Ovary (tissue), 9 donors: Measurements from ENCODE around the gene CCR9. TPM values are rescaled to one million over a fixed set of nuclear protein-coding genes. Genes with fewer than 3 reads are reported as not detected.

Experiments
- DNase-seq, 5 donors: peaks; one replicate each; pipeline ENCODE4 v3.0.0-alpha.2; 2019 to 2020
- H3K27ac ChIP-seq, 2 donors: fragments of 200-600 bp; one replicate each; pipeline versions ENCODE4 v1.5.1 to v1.8.0; 2019 to 2022
- H3K27me3 ChIP-seq: fragments of 200-600 bp; one replicate; pipeline ENCODE4 v1.8.0; 2022
- H3K36me3 ChIP-seq: fragments of 200-600 bp; sonication (generic); one replicate; pipeline ENCODE4 v1.5.1; 2019
- H3K4me1 ChIP-seq: one replicate; pipeline ENCODE4 v1.8.1; 2013; ENCODE audit warnings: mild to moderate bottlenecking, moderate library complexity; ENCODE audit not compliant: insufficient read depth
- H3K4me3 ChIP-seq: fragments of 200-600 bp; sonication (generic); one replicate; pipeline ENCODE4 v1.5.1; 2017
- H3K9me3 ChIP-seq, 2 donors: fragments of 200-600 bp in 1 of 2; sonication (generic) in 1 of 2; one replicate each; pipeline versions ENCODE4 v1.5.1 to v1.8.1; 2013 to 2019; ENCODE audit warnings: mild to moderate bottlenecking in 1 of 2, moderate library complexity in 1 of 2
- EP300 ChIP-seq: sonication (generic); formaldehyde crosslinking; IDR thresholded peaks from one replicate; pipeline ENCODE4 v1.6.1; 2017; ENCODE audit warnings: antibody characterized with exemption
- POLR2A ChIP-seq: fragments of 450-650 bp; IDR thresholded peaks from one replicate; pipeline ENCODE4 v1.6.1; 2017; ENCODE audit warnings: antibody characterized with exemption, mild to moderate bottlenecking, moderate library complexity
- WGBS, 3 donors: extraction: QIAGEN DNeasy Blood & Tissue Kit in 1 of 3; methylation state at CpG; one replicate each; pipeline versions ENCODE4 v1.1.5 to v1.1.7; 2013 to 2017; 5-methylcytosine and 5-hydroxymethylcytosine counted together
- intact Hi-C, 4 donors: fragments of 100-400 bp; cut with DNase I; formaldehyde crosslinking; loops; one replicate each; pipeline versions ENCODE4 v1.11.0 to v1.15.1; 2022 to 2023
- polyA plus RNA-seq, 2 donors: library from polyadenylated mRNA; stranded (reverse); fragments of 200-250 nt in 1 of 2; fragments of 350-450 nt in 1 of 2; fragmentation: Illumina TruSeq in 1 of 2; extraction: RNeasy Lipid Tissue Mini Kit (QIAGEN cat#74804) in 1 of 2; gene quantifications; one replicate each; pipeline ENCODE4 v1.2.3, GENCODE V29; 2013 to 2014
- total RNA-seq, 7 donors: library from RNA; depleted of rRNA in 2 of 7; stranded (reverse); fragments of >200 nt in 2 of 7; fragmentation: NEBNext Ultra II Directional in 3 of 7; extraction: Animal tissue kit (Norgen Biotek cat#: 25700) in 3 of 7; gene quantifications; one replicate each; pipeline versions ENCODE4 v1.1.0 to v1.2.4, GENCODE V29; 2016 to 2023
- TF ChIP-seq, protein P1 (sequence below), 3 donors: fragments of 450-650 bp in 2 of 3; fragments of 200-600 bp in 1 of 3; IDR thresholded peaks; one replicate each; pipeline versions ENCODE4 v1.5.1 to v1.8.0; 2016 to 2022; ENCODE audit warnings: antibody characterized with exemption in 3 of 3, mild to moderate bottlenecking in 1 of 3
- donor health status: DM: no; HTN: no; CAD: no; lungs with moderate emphysema.
- donor health status: DM: no; HTN: no; CAD: no.
- donor health status: Bipolar disorder and iron deficiency.
- donor health status: DM: yes; HTN: yes; CAD: no.
- donor health status: DM: no; HTN: no; CAD: no.
- donor health status: DM: yes; HTN: yes; CAD: no.

The CCR9 gene
- total and polyA plus RNA-seq, 9 donors, result 0.05 to 0.24 (median 0.09) TPM; not detected in 5

DNA sequence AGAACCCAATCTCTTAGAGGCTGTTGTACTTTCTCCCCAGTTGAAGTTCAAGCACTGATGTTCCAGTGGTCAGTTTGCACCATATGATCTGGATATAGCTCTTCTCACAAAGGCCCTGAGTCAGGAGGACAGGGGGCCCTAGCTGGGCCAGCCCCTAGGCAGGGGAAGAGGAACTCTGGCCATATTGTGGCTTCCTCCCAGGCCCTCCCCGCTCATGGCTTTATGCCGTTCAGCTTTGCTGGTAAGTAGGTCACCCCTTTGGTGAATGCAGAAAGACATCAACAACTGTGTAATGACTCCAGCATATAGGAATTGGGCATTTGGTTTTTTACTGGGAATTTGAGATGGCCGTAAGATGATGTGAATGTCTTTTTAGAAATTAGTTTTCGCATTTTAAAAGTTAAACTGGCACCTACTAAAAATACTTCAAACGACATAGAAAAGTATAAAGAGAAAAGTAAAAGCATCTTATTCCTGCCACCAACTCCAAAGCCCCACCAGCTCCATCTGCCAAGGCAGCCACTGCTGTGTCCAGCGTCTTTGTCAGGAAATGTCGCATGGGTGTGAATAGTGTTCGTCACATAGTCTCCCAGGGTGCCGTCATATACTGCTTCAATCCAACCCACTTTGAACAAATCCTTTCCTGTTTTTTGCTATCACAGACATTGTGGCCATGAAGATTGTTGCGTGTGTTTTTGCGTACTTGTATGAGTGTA lies 25.3 kb downstream of the CCR9 start:
- no peaks in the 10 kb centered on the region for H3K4me1 ChIP-seq
- TF ChIP-seq EP300, result no peak
- TF ChIP-seq POLR2A, result no peak
- TF ChIP-seq, protein P1, sequence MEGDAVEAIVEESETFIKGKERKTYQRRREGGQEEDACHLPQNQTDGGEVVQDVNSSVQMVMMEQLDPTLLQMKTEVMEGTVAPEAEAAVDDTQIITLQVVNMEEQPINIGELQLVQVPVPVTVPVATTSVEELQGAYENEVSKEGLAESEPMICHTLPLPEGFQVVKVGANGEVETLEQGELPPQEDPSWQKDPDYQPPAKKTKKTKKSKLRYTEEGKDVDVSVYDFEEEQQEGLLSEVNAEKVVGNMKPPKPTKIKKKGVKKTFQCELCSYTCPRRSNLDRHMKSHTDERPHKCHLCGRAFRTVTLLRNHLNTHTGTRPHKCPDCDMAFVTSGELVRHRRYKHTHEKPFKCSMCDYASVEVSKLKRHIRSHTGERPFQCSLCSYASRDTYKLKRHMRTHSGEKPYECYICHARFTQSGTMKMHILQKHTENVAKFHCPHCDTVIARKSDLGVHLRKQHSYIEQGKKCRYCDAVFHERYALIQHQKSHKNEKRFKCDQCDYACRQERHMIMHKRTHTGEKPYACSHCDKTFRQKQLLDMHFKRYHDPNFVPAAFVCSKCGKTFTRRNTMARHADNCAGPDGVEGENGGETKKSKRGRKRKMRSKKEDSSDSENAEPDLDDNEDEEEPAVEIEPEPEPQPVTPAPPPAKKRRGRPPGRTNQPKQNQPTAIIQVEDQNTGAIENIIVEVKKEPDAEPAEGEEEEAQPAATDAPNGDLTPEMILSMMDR (IDR thresholded peaks at IDR 0.05), result no peak
- H3K4me3 ChIP-seq, result no peak overlapping the region
- H3K27me3 ChIP-seq, result no peaks in the 10 kb centered on the region
- H3K36me3 ChIP-seq, result no peaks in the 10 kb centered on the region
- no peak overlapping the region for H3K27ac ChIP-seq
- WGBS, 3 donors, result 91 to 93% (median 93%) methylated on average over 11 of the region's 11 CpGs
- H3K9me3 ChIP-seq, result no peaks in the 10 kb centered on the region
- intact Hi-C loops, result no loop called here
- DNase-seq, result no peak

DNA sequence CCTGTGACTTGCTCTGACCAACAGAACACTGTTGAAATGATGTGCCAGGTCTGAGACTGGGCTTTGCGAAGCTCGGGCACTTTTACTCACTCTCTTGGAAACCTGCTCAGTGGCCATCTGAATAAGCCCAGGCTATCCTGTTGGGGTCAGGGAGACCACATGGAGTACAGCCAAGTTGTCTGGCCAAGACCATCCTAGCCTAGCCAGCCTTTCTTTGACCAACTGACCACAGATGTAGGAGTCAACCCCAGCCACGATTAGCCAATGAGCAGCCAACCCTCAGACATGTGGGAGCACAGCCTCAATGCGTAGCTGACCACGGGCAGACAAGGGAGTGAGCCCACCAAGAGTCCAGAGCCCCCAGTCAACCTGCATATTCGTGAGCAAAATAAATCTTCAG lies 26.1 kb downstream of the CCR9 start:
- Histone ChIP-seq H3K27ac (no peak overlapping the region), H3K4me3 (no peak overlapping the region), H3K27me3 (no peaks in the 10 kb centered on the region), H3K36me3 (no peaks in the 10 kb centered on the region), H3K9me3 (no peaks in the 10 kb centered on the region), H3K4me1 (no peaks in the 10 kb centered on the region)
- 82 to 86% (median 83%) methylated on average over 6 of the region's 6 CpGs for WGBS, 3 donors
- no peak for DNase-seq
- TF ChIP-seq POLR2A, result no peak
- TF ChIP-seq EP300, result no peak
- TF ChIP-seq, protein P1 (IDR thresholded peaks at IDR 0.05), result no peak
- intact Hi-C loops, result no loop called here

DNA sequence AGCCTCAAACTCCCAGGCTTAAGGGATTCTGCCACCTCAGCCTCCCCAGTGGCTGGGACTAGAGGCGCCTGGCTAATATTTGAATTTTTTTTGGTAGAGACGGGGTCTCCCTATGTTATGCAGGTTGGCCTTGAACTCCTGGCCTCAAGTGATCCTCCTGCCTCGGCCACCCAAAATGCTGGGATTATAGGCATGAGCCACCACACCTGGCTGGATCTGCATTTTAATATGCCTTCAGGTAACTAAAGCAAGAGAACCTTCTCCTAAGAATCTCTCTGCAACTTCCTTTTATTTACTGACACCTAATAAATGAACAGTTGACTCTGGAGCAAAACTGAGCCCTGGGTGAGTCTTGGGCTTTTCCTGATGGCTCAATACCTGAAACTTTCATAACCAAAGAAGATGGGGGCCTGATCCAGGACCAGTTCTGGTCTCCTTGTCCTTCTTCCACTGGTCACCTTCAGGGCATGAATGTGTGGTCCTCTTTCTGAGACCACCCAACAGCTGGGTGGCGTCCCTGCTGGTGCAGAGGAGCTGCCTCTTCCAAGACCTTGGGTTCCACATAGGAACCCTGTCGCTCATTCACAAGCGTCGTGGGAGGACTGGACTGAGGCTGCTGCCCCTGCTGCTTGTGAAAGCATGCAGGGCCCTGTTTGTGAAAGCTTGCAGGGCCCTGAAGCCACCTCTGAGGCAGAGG lies 28.2 kb downstream of the CCR9 start:
- intact Hi-C loops, result no loop called here
- WGBS, 3 donors, result 76 to 90% (median 81%) methylated on average over 7 of the region's 7 CpGs

DNA sequence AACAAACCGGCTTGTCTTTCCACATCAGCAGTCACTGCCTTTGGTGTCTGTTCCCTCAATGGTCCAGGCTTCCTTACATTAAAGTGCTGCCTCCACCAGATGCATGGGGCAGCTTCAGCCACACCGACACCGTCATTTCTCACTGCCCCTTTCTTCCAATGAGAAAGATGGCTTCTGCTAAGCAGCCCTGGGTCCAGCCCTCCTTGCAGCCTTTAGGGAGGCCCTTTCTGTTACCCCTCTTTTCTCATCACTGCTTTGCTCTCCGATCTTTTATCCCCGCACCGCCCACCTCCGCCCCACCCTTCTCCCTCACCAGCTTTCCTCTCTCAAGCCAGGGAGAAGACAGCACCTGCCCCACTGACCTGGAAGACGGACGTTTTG lies 28.7 kb downstream of the CCR9 start:
- intact Hi-C loops, result no loop called here

More for the DNA sequence above, 28.2 kb downstream of the CCR9 start:
- no peaks in the 10 kb centered on the region for H3K4me1 ChIP-seq
- no peak overlapping the region for H3K4me3 ChIP-seq
- H3K27me3 ChIP-seq, result no peaks in the 10 kb centered on the region
- no peaks in the 10 kb centered on the region for H3K9me3 ChIP-seq
- DNase-seq, result no peak
- no peak for TF ChIP-seq EP300
- TF ChIP-seq POLR2A, result no peak
- TF ChIP-seq, protein P1 (IDR thresholded peaks at IDR 0.05), result no peak
- H3K36me3 ChIP-seq, result no peaks in the 10 kb centered on the region
- H3K27ac ChIP-seq, result no peak overlapping the region

More for the DNA sequence above, 28.7 kb downstream of the CCR9 start:
- Histone ChIP-seq H3K36me3 (no peaks in the 10 kb centered on the region), H3K27ac (no peak overlapping the region), H3K9me3 (no peaks in the 10 kb centered on the region), H3K4me3 (no peak overlapping the region), H3K27me3 (no peaks in the 10 kb centered on the region), H3K4me1 (no peaks in the 10 kb centered on the region)
- 87 to 89% (median 89%) methylated on average over 9 of the region's 9 CpGs for WGBS, 3 donors
- DNase-seq, result no peak
- TF ChIP-seq EP300, result no peak
- TF ChIP-seq POLR2A, result no peak
- TF ChIP-seq, protein P1 (IDR thresholded peaks at IDR 0.05), result no peak
